Activated CD4-positive, alpha-beta T cell treated with anti-CD3 and anti-CD28 coated beads, Interleukin-2, amount 10 ng/mL, durations not matched to agents 7 days and 5 days (primary cell): ENCODE measurements around the gene CPB2. TPM values are rescaled to one million over a fixed set of nuclear protein-coding genes. Genes with fewer than 3 reads are reported as not detected.

Experiments used
- CTCF ChIA-PET: fragments of 350-600 bp; sonication (Branson Sonifier 250); formaldehyde crosslinking; loops from one replicate; lab custom pipeline; 2021; ENCODE audit warnings: antibody characterized with exemption; lab: Charles Lee
- POLR2A ChIA-PET: fragments of 350-600 bp; sonication (Branson Sonifier 250); formaldehyde crosslinking; loops from one replicate; lab custom pipeline; 2021; ENCODE audit warnings: antibody characterized with exemption; lab: Charles Lee
- DNase-seq: peaks from one replicate; pipeline ENCODE4 v3.0.0-alpha.2; 2020
- H3K27ac Mint-ChIP-seq: one replicate; pipeline ENCODE4 v1.8.0; 2021; ENCODE audit warnings: mild to moderate bottlenecking, moderate library complexity, mixed read lengths
- H3K27me3 Mint-ChIP-seq: one replicate; pipeline ENCODE4 v1.8.0; 2021; ENCODE audit warnings: mixed read lengths
- H3K36me3 Mint-ChIP-seq: one replicate; pipeline ENCODE4 v1.8.0; 2021; ENCODE audit warnings: low read depth, mixed read lengths
- H3K4me1 Mint-ChIP-seq: one replicate; pipeline ENCODE4 v1.8.0; 2021; ENCODE audit warnings: mixed read lengths
- H3K4me3 Mint-ChIP-seq: one replicate; pipeline ENCODE4 v1.8.0; 2021; ENCODE audit warnings: mild to moderate bottlenecking, moderate library complexity, mixed read lengths
- H3K9me3 Mint-ChIP-seq: one replicate; pipeline ENCODE4 v1.8.0; 2021; ENCODE audit warnings: mixed read lengths
- total RNA-seq, 2 experiments: library from RNA; stranded (reverse); gene quantifications; one replicate each; pipeline ENCODE4 v1.2.3, GENCODE V29; 2021

Gene CPB2
- total RNA-seq, 2 experiments from 2014 or later = not detected

DNA sequence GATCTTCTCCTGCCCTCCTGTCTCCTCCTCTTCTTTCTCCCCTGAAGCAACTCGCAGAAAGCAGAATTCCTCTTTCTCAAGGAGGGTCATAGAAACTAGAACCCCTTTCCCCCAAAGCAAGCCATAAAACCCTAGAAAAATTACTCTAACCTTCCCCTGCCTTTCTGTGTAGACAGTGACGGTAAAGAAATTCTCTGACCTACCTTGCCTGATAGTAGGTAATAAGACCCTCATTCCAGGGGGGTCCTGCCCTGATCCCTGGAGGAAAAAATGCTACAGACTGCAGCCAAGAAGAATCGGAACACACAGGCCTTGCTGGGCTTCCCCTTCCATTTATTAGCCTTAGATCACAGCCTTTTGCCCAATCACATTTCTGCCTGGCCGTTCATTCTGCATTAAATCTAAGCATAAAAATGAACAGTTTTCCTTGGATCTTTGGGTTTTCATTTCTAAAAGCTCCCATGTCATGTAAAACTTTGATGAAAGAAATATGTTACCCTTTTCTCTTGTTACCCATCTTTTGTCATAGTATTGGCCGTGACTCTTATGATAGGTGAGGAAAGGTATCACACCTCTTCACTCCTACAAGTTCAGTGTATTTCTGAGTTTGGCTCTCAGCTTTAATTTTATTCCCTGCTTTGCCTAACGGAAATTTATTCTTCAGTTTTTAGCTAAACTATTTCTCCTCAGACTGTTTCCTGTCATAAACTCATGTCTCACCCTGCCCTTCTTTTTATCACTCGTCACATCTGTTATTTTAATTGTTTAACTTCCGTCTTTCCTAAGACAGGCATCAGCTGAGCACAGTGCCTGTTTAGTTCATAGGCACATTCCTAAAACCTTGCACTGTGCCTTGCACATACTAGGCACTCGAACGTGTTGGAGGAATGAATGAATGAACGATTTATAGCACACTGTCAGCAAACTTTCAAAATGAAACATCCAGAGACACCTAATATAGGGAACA lies 20.4 kb upstream of the CPB2 start:
- Mint-ChIP-seq H3K36me3 (peaks cover 38% of the 10 kb centered on the region), H3K4me1 (peaks cover 34% of the 10 kb centered on the region), H3K4me3 (no peak overlapping the region), H3K27ac (peak overlapping the region; percentile 55), H3K27me3 (no peaks in the 10 kb centered on the region), H3K9me3 (no peaks in the 10 kb centered on the region)
- POLR2A ChIA-PET = no interaction called here
- CTCF ChIA-PET = interaction anchor here (0.8 to 2.2 kb wide), 4 partner anchors 16 to 162 kb away, joined by 3 to 5 read pairs (median 3); no protein-coding TSS in a partner anchor
- DNase-seq = no peak

DNA sequence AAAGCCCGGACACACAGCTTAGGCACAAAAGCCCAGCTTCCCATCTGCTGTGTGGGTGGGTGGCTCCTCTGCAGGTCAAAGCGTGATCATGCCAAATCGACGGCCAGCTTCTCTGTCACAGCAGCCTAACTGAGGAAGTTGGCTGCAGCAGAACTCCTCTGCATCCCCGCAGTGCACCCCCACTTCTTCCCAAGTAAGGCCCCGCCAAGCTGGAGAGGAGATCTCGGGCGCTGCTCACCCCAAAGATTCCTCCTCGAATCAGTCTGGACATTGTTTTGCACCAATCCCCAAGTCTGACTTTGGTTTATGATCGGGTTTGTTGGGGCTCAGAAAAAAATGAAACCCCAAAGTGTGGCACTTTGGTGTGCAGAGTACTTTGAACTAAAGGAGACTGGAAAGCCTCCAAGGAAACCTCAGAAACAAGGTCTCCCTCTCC lies 19.7 kb upstream of the CPB2 start:
- DNase-seq = peak; percentile 15
- Mint-ChIP-seq H3K27me3 (peaks cover 2% of the 10 kb centered on the region), H3K4me1 (peaks cover 33% of the 10 kb centered on the region), H3K36me3 (peaks cover 31% of the 10 kb centered on the region), H3K9me3 (no peaks in the 10 kb centered on the region), H3K4me3 (no peak overlapping the region), H3K27ac (peak overlapping the region; percentile 38)
- POLR2A ChIA-PET = no interaction called here
- CTCF ChIA-PET = no interaction called here

DNA sequence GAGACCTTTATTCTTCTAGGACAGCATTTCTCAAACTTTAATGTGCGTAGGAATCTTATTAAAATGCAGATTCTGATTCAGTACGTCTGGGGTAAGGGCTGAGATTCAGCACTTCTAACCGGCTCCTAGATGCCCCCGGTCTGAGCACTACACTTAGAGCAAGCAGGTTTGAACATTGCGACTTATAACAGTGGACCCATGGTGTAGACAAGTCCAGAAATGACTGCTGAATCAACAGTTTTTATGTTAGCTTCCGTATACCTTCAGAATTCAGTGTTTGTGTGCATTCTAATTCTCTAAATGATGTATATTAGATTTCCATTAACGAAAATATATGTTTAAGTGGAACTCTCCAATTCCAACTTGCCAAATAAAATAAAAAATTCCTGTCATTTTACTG lies 17.5 kb upstream of the CPB2 start:
- ChIA-PET CTCF (interaction anchor here (0.6 kb wide), 1 partner anchor 1503 kb away, joined by 3 read pairs; no protein-coding TSS in a partner anchor), POLR2A (no interaction called here)
- Mint-ChIP-seq H3K9me3 (no peaks in the 10 kb centered on the region), H3K4me3 (no peak overlapping the region), H3K27ac (no peak overlapping the region), H3K4me1 (peaks cover 28% of the 10 kb centered on the region), H3K36me3 (peaks cover 17% of the 10 kb centered on the region), H3K27me3 (peaks cover 17% of the 10 kb centered on the region)
- DNase-seq = no peak

DNA sequence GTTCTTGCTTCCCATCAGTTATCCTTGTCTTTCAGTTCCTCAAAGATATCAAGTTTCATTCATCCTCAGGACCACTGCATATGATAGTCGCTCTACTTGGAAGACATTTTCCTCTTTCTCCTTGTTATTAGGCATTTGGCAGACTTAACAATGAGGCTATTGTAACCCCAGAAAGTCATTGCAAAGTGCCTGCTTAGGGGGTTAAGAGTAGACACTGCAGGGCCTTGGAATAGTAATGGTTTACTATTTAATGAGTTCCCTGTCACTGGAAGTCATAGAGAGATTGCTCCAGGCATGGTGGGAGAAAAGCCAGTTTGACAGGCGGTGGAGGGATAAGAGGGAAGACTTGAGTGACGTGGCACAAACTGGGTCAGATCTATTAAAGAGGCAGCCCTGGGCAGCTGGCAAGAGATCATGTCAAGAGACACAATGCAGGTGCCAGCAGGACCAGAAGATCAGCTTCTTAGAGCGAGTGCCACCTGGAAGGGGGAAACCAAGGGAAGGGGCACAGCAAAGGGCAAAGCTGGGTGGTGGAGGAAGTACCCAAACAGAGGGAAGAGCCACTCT lies 16.8 kb upstream of the CPB2 start:
- peaks cover 20% of the 10 kb centered on the region for H3K27me3 Mint-ChIP-seq
- ChIA-PET POLR2A (interaction anchor here (0.6 to 0.7 kb wide), 2 partner anchors 29 to 130 kb away, joined by 3 to 5 read pairs; no protein-coding TSS in a partner anchor), CTCF (interaction anchor here (0.6 to 1.5 kb wide), 2 partner anchors 200 to 1503 kb away, joined by 3 read pairs; no protein-coding TSS in a partner anchor)
- no peak for DNase-seq
- H3K9me3 Mint-ChIP-seq = no peaks in the 10 kb centered on the region
- peaks cover 12% of the 10 kb centered on the region for H3K36me3 Mint-ChIP-seq
- H3K27ac Mint-ChIP-seq = no peak overlapping the region
- no peak overlapping the region for H3K4me3 Mint-ChIP-seq
- H3K4me1 Mint-ChIP-seq = peaks cover 23% of the 10 kb centered on the region

DNA sequence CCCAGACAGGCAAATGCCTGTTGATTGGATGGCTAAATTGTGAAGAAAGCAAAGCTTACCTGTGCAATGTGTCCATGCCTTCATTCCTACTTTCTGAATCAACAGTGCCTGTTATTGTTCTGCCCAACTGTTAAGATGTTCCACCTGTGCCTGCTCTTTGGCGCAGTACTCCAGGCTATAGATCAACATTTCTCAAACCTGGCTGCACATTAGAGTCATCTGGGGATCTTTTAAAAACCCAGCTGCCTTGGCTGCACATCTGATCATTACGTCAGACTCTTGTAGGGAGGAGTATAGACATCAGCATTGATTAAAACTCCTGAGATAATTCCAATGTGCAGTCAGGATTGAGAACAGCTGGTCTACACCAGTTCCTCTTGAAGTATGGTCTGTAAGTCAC lies 16.2 kb upstream of the CPB2 start:
- H3K27me3 Mint-ChIP-seq = peaks cover 20% of the 10 kb centered on the region
- H3K27ac Mint-ChIP-seq = no peak overlapping the region
- DNase-seq = no peak
- H3K36me3 Mint-ChIP-seq = peaks cover 6% of the 10 kb centered on the region
- ChIA-PET CTCF (interaction anchor here (1.5 kb wide), 1 partner anchor 200 kb away, joined by 3 read pairs; no protein-coding TSS in a partner anchor), POLR2A (interaction anchor here (0.7 kb wide), 1 partner anchor 130 kb away, joined by 5 read pairs; no protein-coding TSS in a partner anchor)
- no peak overlapping the region for H3K4me3 Mint-ChIP-seq
- peaks cover 17% of the 10 kb centered on the region for H3K4me1 Mint-ChIP-seq
- no peaks in the 10 kb centered on the region for H3K9me3 Mint-ChIP-seq

DNA sequence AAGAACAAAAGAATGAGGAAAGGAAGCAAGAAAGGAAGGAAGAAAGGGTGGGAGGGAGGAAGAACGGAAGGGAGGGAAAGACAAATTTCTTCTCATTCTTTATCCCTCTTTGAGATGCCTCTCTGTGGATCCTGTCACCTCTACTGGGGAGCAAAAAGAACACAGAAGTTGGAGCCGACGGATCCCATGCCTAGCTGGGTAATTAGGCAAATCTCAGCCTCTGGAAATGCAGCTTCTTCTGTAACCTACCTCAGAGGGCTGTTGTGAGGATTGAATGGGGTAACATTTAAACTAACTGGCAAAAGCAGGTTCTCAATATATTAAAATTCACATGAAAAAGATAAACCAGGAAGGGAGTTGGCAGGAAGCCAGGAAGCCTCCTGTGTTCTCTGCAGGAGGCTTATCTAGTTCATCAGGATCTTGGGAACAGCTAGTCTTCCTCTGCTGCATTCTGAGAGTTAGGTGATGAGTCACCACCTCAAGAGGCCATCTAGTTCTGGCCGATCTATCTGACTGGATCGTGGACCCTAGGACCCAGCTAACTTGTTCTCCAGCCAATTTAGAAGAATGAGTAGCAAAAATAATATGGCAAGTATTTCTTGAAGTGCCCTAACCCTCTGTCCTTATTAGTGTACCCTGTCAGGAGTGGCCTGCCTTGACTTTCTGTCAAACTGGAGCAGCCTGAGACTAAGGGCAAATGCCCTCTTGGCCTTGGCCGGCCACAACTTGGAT lies 15.2 kb upstream of the CPB2 start:
- CTCF ChIA-PET = interaction anchor here (0.9 to 1.5 kb wide), 3 partner anchors 9 to 201 kb away, joined by 3 read pairs; no protein-coding TSS in a partner anchor
- no peaks in the 10 kb centered on the region for H3K36me3 Mint-ChIP-seq
- H3K27me3 Mint-ChIP-seq = peaks cover 23% of the 10 kb centered on the region
- no peak for DNase-seq
- H3K27ac Mint-ChIP-seq = no peak overlapping the region
- no peaks in the 10 kb centered on the region for H3K9me3 Mint-ChIP-seq
- H3K4me1 Mint-ChIP-seq = peaks cover 7% of the 10 kb centered on the region
- POLR2A ChIA-PET = no interaction called here
- H3K4me3 Mint-ChIP-seq = no peak overlapping the region

DNA sequence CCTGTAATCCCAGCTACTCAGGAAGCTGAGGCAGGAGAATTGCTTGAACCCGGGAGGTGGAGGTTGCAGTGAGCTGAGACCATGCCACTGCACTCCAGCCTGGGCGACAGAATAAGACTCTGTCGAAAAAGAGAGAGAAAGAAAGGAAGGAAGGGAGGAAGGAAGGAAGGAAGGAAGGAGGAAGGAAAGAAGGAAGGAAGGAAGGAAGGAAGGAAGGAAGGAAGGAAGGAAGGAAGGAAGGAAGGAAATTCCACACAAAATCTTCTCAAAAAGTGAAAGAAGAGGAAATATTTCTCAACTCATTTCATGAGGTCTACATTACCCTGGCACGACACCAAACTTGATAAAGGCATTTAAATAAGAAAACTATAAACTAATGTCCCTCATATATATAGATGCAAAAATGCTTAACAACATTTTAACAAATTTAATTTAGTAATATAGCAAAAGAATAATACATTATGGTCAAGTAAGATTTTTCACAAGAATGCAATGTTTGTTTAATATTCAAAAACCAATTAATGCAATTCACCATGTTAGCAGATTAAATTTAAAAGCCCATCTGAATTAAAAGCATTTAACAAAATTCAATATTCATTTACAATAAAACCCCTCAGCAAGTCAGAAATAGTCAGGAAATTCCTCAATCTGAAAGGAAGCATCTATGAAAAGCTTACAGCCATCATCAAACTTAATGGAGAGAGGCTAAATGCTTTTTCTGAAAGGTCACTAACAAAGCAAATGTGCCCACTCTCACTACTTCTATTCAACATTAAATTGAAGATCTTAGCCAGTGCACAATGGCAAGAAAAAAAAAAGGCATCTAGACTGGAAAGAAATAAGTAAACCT lies 12.0 kb upstream of the CPB2 start:
- Mint-ChIP-seq H3K4me3 (no peak overlapping the region), H3K4me1 (no peaks in the 10 kb centered on the region), H3K9me3 (no peaks in the 10 kb centered on the region), H3K36me3 (no peaks in the 10 kb centered on the region), H3K27ac (no peak overlapping the region), H3K27me3 (peaks cover 26% of the 10 kb centered on the region)
- no peak for DNase-seq
- POLR2A ChIA-PET = no interaction called here
- CTCF ChIA-PET = no interaction called here

DNA sequence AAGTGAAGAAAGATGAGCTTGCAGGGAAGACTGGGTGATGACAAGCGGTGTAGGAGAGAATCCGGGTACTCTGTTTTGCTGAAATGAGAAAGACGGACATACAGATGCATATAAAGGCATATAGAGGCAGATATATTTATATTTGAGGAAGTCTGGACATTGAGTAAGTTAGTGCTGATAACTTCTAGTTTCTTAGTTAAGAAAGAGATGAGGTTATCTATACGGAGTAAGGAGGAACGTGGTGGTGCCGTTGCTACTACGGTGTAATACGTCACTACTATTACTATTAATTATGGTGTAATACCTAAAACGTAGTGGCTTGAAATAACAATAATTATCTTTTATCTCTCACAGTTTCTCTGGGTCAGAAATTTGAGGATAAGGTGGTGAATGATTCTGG lies 9.8 kb upstream of the CPB2 start:
- Mint-ChIP-seq H3K27ac (no peak overlapping the region), H3K36me3 (no peaks in the 10 kb centered on the region), H3K9me3 (no peaks in the 10 kb centered on the region), H3K4me1 (peaks cover 1% of the 10 kb centered on the region), H3K27me3 (peaks cover 33% of the 10 kb centered on the region), H3K4me3 (no peak overlapping the region)
- no peak for DNase-seq
- ChIA-PET POLR2A (no interaction called here), CTCF (interaction anchor here (1.3 kb wide), 1 partner anchor 18 kb away, joined by 3 read pairs; no protein-coding TSS in a partner anchor)

DNA sequence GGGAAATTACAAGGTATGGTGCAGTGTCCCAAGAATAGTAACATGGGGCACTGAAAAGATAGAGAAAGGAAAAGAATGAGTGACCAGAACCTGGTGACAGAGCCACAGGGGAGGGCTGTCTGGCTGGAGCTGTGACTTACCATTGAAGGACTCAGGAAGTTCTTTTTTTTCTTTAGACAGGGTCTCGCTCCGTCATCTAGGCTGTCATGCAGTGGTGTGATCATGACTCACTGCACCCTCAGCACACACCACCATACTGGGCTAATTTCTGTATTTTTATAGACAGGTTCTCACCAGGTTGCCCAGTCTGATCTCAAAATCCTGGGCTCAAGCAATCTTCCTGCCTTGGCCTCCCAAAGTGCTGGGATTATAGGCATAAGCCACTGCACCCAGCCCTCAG lies 8.8 kb upstream of the CPB2 start:
- no peak for DNase-seq
- H3K27me3 Mint-ChIP-seq = peaks cover 28% of the 10 kb centered on the region
- no peak overlapping the region for H3K27ac Mint-ChIP-seq
- no peaks in the 10 kb centered on the region for H3K9me3 Mint-ChIP-seq
- peaks cover 5% of the 10 kb centered on the region for H3K4me1 Mint-ChIP-seq
- no peaks in the 10 kb centered on the region for H3K36me3 Mint-ChIP-seq
- POLR2A ChIA-PET = no interaction called here
- CTCF ChIA-PET = no interaction called here
- no peak overlapping the region for H3K4me3 Mint-ChIP-seq

DNA sequence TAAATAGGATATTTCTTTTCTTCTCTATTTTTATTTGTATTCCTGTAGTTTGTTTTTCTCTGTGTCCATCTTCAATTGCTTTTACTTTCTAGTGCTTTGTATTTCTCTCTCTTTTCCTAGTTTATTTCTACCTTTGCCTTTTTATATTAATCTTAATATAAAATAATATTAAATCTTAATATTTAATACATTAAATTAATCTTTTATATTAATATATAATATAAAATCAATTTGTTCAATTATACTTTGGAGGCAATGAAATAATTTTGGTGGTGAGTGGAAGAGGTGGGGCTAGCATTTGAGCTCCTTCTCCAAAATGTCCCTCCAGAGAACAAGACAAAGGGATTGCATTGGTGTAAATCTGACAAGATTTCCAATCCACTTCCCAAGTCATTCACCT lies 6.3 kb upstream of the CPB2 start:
- CTCF ChIA-PET = no interaction called here

DNA sequence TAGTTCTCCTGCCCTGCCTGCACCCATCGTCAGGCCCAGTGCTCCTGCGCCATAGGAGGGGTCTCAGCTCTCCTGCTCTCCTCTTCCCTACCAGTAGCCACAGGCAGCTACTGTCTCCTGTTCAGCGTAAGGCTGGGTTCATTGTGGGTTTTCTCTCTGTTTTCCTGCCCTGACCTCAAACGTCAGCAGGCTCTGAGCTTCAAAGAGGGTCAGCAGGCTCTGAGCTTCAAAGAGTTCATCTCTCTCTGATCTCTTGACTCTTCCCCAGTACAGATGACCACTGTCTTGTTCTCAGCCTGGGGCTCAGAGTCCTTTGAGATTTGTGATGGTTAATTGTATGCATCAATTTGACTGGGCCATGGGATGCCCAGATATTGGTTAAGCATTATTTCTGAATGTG lies 4.6 kb upstream of the CPB2 start:
- no peak for DNase-seq
- no peak overlapping the region for H3K27ac Mint-ChIP-seq
- H3K9me3 Mint-ChIP-seq = no peaks in the 10 kb centered on the region
- no peak overlapping the region for H3K4me3 Mint-ChIP-seq
- peaks cover 14% of the 10 kb centered on the region for H3K4me1 Mint-ChIP-seq
- ChIA-PET CTCF (interaction anchor here (0.9 kb wide), 1 partner anchor 27 kb away, joined by 4 read pairs; no protein-coding TSS in a partner anchor), POLR2A (no interaction called here)
- H3K27me3 Mint-ChIP-seq = peaks cover 15% of the 10 kb centered on the region
- no peaks in the 10 kb centered on the region for H3K36me3 Mint-ChIP-seq

More for the DNA sequence above, 6.3 kb upstream of the CPB2 start:
- H3K36me3 Mint-ChIP-seq = no peaks in the 10 kb centered on the region
- H3K27ac Mint-ChIP-seq = no peak overlapping the region
- H3K4me1 Mint-ChIP-seq = peaks cover 13% of the 10 kb centered on the region
- no peaks in the 10 kb centered on the region for H3K9me3 Mint-ChIP-seq
- H3K27me3 Mint-ChIP-seq = peaks cover 19% of the 10 kb centered on the region
- DNase-seq = no peak
- POLR2A ChIA-PET = no interaction called here
- no peak overlapping the region for H3K4me3 Mint-ChIP-seq
